Trophoblast cell (in vitro differentiated cells and primary cell): Measurements from ENCODE around the gene NCOA3.

Experiments
- DNase-seq, 2 donors: peaks; one replicate each; pipeline ENCODE4 v3.0.0-alpha.2; 2016
- H2AFZ ChIP-seq: 2 replicates; pipeline ENCODE4 v1.6.1; 2013; ENCODE audit warnings: low read length, moderate library complexity, mild to moderate bottlenecking; ENCODE audit not compliant: insufficient read depth, poor library complexity
- H2AK5ac ChIP-seq: 2 replicates; pipeline ENCODE4 v1.6.1; 2013; ENCODE audit warnings: mild to moderate bottlenecking, low read length
- H2BK120ac ChIP-seq: 2 replicates; pipeline ENCODE4 v1.6.1; 2013; ENCODE audit warnings: low read length, mild to moderate bottlenecking, moderate library complexity; ENCODE audit not compliant: insufficient read depth, poor library complexity
- H2BK12ac ChIP-seq: 2 replicates; pipeline ENCODE4 v1.6.1; 2013; ENCODE audit warnings: mild to moderate bottlenecking, low read length, moderate library complexity
- H2BK5ac ChIP-seq: 2 replicates; pipeline ENCODE4 v1.6.1; 2013; ENCODE audit warnings: low read length, low read depth, moderate library complexity, mild to moderate bottlenecking; ENCODE audit not compliant: poor library complexity
- H3K14ac ChIP-seq: 2 replicates; pipeline ENCODE4 v1.6.1; 2013; ENCODE audit warnings: mild to moderate bottlenecking, low read length
- H3K18ac ChIP-seq: 2 replicates; pipeline ENCODE4 v1.6.1; 2013; ENCODE audit warnings: mild to moderate bottlenecking, low read length
- H3K23ac ChIP-seq: 2 replicates; pipeline ENCODE4 v1.6.1; 2013; ENCODE audit warnings: low read length
- H3K27ac ChIP-seq: 2 replicates; pipeline ENCODE4 v1.5.1; 2013; ENCODE audit warnings: low read depth, mild to moderate bottlenecking, inconsistent platforms, low read length, moderate library complexity
- H3K27me3 ChIP-seq: 2 replicates; pipeline ENCODE4 v1.6.1; 2013; ENCODE audit warnings: inconsistent platforms, mild to moderate bottlenecking, low read length, moderate library complexity; ENCODE audit not compliant: insufficient read depth
- H3K36me3 ChIP-seq, 2 experiments: 1 replicate in 1 of 2; 2 replicates in 1 of 2; pipeline ENCODE4 v1.6.1; 2013; ENCODE audit warnings: low read length in 2 of 2, mild to moderate bottlenecking in 2 of 2, moderate library complexity in 1 of 2; ENCODE audit not compliant: insufficient read depth in 2 of 2, control insufficient read depth in 1 of 2
- H3K4ac ChIP-seq: 2 replicates; pipeline ENCODE4 v1.6.1; 2013; ENCODE audit warnings: low read depth, mild to moderate bottlenecking, low read length, moderate library complexity
- H3K4me1 ChIP-seq, 2 experiments: 1 replicate in 1 of 2; 2 replicates in 1 of 2; pipeline ENCODE4 v1.6.1; 2013; ENCODE audit warnings: low read length in 2 of 2, mild to moderate bottlenecking in 2 of 2, moderate library complexity in 1 of 2; ENCODE audit not compliant: insufficient read depth in 2 of 2, control insufficient read depth in 1 of 2
- H3K4me2 ChIP-seq: 2 replicates; pipeline ENCODE4 v1.6.1; 2013; ENCODE audit warnings: inconsistent platforms, mild to moderate bottlenecking, low read length, moderate library complexity
- H3K4me3 ChIP-seq: 2 replicates; pipeline ENCODE4 v1.5.1; 2013; ENCODE audit warnings: mild to moderate bottlenecking, low read depth, low read length, inconsistent platforms
- H3K79me1 ChIP-seq: one replicate; pipeline ENCODE4 v1.6.1; 2013; ENCODE audit warnings: low read length
- H3K79me2 ChIP-seq: 2 replicates; pipeline ENCODE4 v1.6.1; 2013; ENCODE audit warnings: low read length, mild to moderate bottlenecking; ENCODE audit not compliant: control insufficient read depth, insufficient read depth, poor library complexity
- H3K9ac ChIP-seq: 2 replicates; pipeline ENCODE4 v1.6.1; 2013; ENCODE audit warnings: mild to moderate bottlenecking, low read length
- H3K9me3 ChIP-seq: 2 replicates; pipeline ENCODE4 v1.6.1; 2013; ENCODE audit warnings: low read depth, mild to moderate bottlenecking, control low read depth, inconsistent platforms, low read length; ENCODE audit not compliant: insufficient read depth
- H4K12ac ChIP-seq: 2 replicates; pipeline ENCODE4 v1.6.1; 2013; ENCODE audit warnings: low read depth, mild to moderate bottlenecking, low read length, moderate library complexity
- H4K8ac ChIP-seq: 2 replicates; pipeline ENCODE4 v1.6.1; 2013; ENCODE audit warnings: low read depth, mild to moderate bottlenecking, low read length, moderate library complexity
- H4K91ac ChIP-seq: one replicate; pipeline ENCODE4 v1.6.1; 2013; ENCODE audit warnings: low read depth, mild to moderate bottlenecking, low read length, moderate library complexity
- WGBS: extraction: QIAGEN DNeasy Blood & Tissue Kit; methylation state at CpG from one replicate; pipeline ENCODE4 v1.1.7; 2013; ENCODE audit warnings: missing lambda C conversion rate; ENCODE audit not compliant: insufficient read length, insufficient coverage; ENCODE audit errors: extremely low coverage; 5-methylcytosine and 5-hydroxymethylcytosine counted together

The NCOA3 gene

GRCh38 chr20:47568837-47569410 lies 67.2 kb downstream of the NCOA3 start:
- Histone ChIP-seq H2BK5ac (no peak overlapping the region), H3K23ac (no peak overlapping the region), H2AK5ac (no peak overlapping the region), H2BK12ac (no peak overlapping the region), H3K27me3 (no peaks in the 10 kb centered on the region), H3K4me3 (no peak overlapping the region), H4K12ac (no peak overlapping the region), H3K9ac (no peak overlapping the region), H3K4me1 (peaks cover 3% of the 10 kb centered on the region in 2 experiments), H3K4me2 (no peak overlapping the region), H3K14ac (no peak overlapping the region), H4K8ac (no peak overlapping the region), H4K91ac (no peak overlapping the region), H2BK120ac (no peak overlapping the region), H2AFZ (no peak overlapping the region), H3K18ac (no peak overlapping the region), H3K36me3 (peaks cover 5 to 7% of the 10 kb centered on the region in 2 experiments), H3K79me1 (no peaks in the 10 kb centered on the region), H3K79me2 (peaks cover 8% of the 10 kb centered on the region), H3K27ac (no peak overlapping the region), H3K4ac (no peak overlapping the region), H3K9me3 (peaks cover 3% of the 10 kb centered on the region)
- no CpG with 5 or more reads among the region's 6 CpGs for WGBS
- no peak for DNase-seq

- no peak overlapping the region for H4K91ac ChIP-seq
- no peak overlapping the region for H3K4ac ChIP-seq
- H3K4me2 ChIP-seq, result no peak overlapping the region
- no peak overlapping the region for H2BK12ac ChIP-seq
- no peak overlapping the region for H2AFZ ChIP-seq
- no peak overlapping the region for H2BK5ac ChIP-seq
- no peak overlapping the region for H3K14ac ChIP-seq
- no peak for DNase-seq
- no peaks in the 10 kb centered on the region for H3K27me3 ChIP-seq
- peaks cover 3% of the 10 kb centered on the region for H3K9me3 ChIP-seq
- H2AK5ac ChIP-seq, result no peak overlapping the region
- H3K4me3 ChIP-seq, result no peak overlapping the region
- H3K36me3 ChIP-seq, result peaks cover 5 to 7% of the 10 kb centered on the region in 2 experiments
- no peak overlapping the region for H4K12ac ChIP-seq
- H3K18ac ChIP-seq, result no peak overlapping the region
- no peak overlapping the region for H4K8ac ChIP-seq
- H3K9ac ChIP-seq, result no peak overlapping the region
- no peaks in the 10 kb centered on the region for H3K79me1 ChIP-seq
- no peak overlapping the region for H3K27ac ChIP-seq
- peaks cover 0 to 5% of the 10 kb centered on the region in 2 experiments for H3K4me1 ChIP-seq
- WGBS, result no CpG with 5 or more reads among the region's 2 CpGs
- peaks cover 5% of the 10 kb centered on the region for H3K79me2 ChIP-seq
- no peak overlapping the region for H2BK120ac ChIP-seq
- no peak overlapping the region for H3K23ac ChIP-seq
Measured at GRCh38 chr20:47571426-47571825, 69.7 kb downstream of the NCOA3 start.

GRCh38 chr20:47572105-47572729 lies 70.5 kb downstream of the NCOA3 start:
- no peak overlapping the region for H3K23ac ChIP-seq
- H2BK12ac ChIP-seq, result no peak overlapping the region
- WGBS, result no CpG with 5 or more reads among the region's 6 CpGs
- no peak overlapping the region for H3K27ac ChIP-seq
- H4K8ac ChIP-seq, result no peak overlapping the region
- no peak for DNase-seq
- H3K4me3 ChIP-seq, result no peak overlapping the region
- no peak overlapping the region for H2BK5ac ChIP-seq
- H4K12ac ChIP-seq, result no peak overlapping the region
- H2BK120ac ChIP-seq, result no peak overlapping the region
- no peak overlapping the region for H3K14ac ChIP-seq
- H3K9me3 ChIP-seq, result peaks cover 3% of the 10 kb centered on the region
- no peak overlapping the region for H3K4ac ChIP-seq
- H3K79me1 ChIP-seq, result no peaks in the 10 kb centered on the region
- peaks cover 0 to 5% of the 10 kb centered on the region in 2 experiments for H3K4me1 ChIP-seq
- no peaks in the 10 kb centered on the region for H3K27me3 ChIP-seq
- H3K79me2 ChIP-seq, result peaks cover 3% of the 10 kb centered on the region
- H4K91ac ChIP-seq, result no peak overlapping the region
- no peak overlapping the region for H3K9ac ChIP-seq
- no peak overlapping the region for H3K18ac ChIP-seq
- no peak overlapping the region for H3K4me2 ChIP-seq
- H2AFZ ChIP-seq, result no peak overlapping the region
- peaks cover 5 to 7% of the 10 kb centered on the region in 2 experiments for H3K36me3 ChIP-seq
- H2AK5ac ChIP-seq, result no peak overlapping the region

- no peak overlapping the region for H3K18ac ChIP-seq
- H3K4me3 ChIP-seq, result no peak overlapping the region
- no peak overlapping the region for H2BK5ac ChIP-seq
- no peak overlapping the region for H4K12ac ChIP-seq
- no peaks in the 10 kb centered on the region for H3K79me1 ChIP-seq
- no peak overlapping the region for H2AK5ac ChIP-seq
- no peak overlapping the region for H2AFZ ChIP-seq
- H3K9ac ChIP-seq, result no peak overlapping the region
- peaks cover 1% of the 10 kb centered on the region for H3K79me2 ChIP-seq
- H3K27me3 ChIP-seq, result no peaks in the 10 kb centered on the region
- H3K9me3 ChIP-seq, result peaks cover 3% of the 10 kb centered on the region
- H3K4ac ChIP-seq, result no peak overlapping the region
- no peak overlapping the region for H2BK12ac ChIP-seq
- H3K36me3 ChIP-seq, result peaks cover 2 to 4% of the 10 kb centered on the region in 2 experiments
- peaks cover 0 to 5% of the 10 kb centered on the region in 2 experiments for H3K4me1 ChIP-seq
- no peak overlapping the region for H4K91ac ChIP-seq
- no peak overlapping the region for H3K27ac ChIP-seq
- H2BK120ac ChIP-seq, result no peak overlapping the region
- no peak overlapping the region for H4K8ac ChIP-seq
- H3K4me2 ChIP-seq, result no peak overlapping the region
- no peak overlapping the region for H3K23ac ChIP-seq
- no peak for DNase-seq
- no peak overlapping the region for H3K14ac ChIP-seq
- no CpG with 5 or more reads among the region's 3 CpGs for WGBS
Measured at GRCh38 chr20:47573559-47573958, 71.9 kb downstream of the NCOA3 start.
